Skeletal muscle satellite cell (primary cell): ENCODE measurements around the gene SORCS2.

Source experiments
- H3K27me3 ChIP-seq: 2 replicates; pipeline ENCODE4 v1.7.0; 2013; ENCODE audit warnings: low read length; ENCODE audit not compliant: control insufficient read depth, insufficient read depth
- H3K36me3 ChIP-seq: 2 replicates; pipeline ENCODE4 v1.7.0; 2013; ENCODE audit warnings: mild to moderate bottlenecking, control low read depth, low read length; ENCODE audit not compliant: insufficient read depth
- H3K4me1 ChIP-seq: 2 replicates; pipeline ENCODE4 v1.7.0; 2013; ENCODE audit warnings: low read length; ENCODE audit not compliant: control insufficient read depth, insufficient read depth
- H3K4me2 ChIP-seq: 2 replicates; pipeline ENCODE4 v1.7.0; 2013; ENCODE audit warnings: mild to moderate bottlenecking, low read length
- H3K4me3 ChIP-seq: 2 replicates; pipeline ENCODE4 v1.7.0; 2013; ENCODE audit warnings: low read length
- H3K9ac ChIP-seq: 2 replicates; pipeline ENCODE4 v1.7.0; 2013; ENCODE audit warnings: mild to moderate bottlenecking, low read depth, low read length, moderate library complexity
- H3K9me3 ChIP-seq: replicated peaks from 2 replicates; pipeline ENCODE4 v1.7.0; 2013; ENCODE audit warnings: mild to moderate bottlenecking, control low read depth, low read length

SORCS2 gene

GRCh38 chr4:7254736-7255487, 62.6 kb downstream of the SORCS2 start:
- H3K27me3 ChIP-seq, result peaks cover 31% of the 10 kb centered on the region
- H3K4me3 ChIP-seq, result no peak overlapping the region
- no peaks in the 10 kb centered on the region for H3K36me3 ChIP-seq
- H3K4me2 ChIP-seq, result no peak overlapping the region
- no peaks in the 10 kb centered on the region for H3K9me3 ChIP-seq
- peaks cover 10% of the 10 kb centered on the region for H3K4me1 ChIP-seq
- no peak overlapping the region for H3K9ac ChIP-seq

DNA sequence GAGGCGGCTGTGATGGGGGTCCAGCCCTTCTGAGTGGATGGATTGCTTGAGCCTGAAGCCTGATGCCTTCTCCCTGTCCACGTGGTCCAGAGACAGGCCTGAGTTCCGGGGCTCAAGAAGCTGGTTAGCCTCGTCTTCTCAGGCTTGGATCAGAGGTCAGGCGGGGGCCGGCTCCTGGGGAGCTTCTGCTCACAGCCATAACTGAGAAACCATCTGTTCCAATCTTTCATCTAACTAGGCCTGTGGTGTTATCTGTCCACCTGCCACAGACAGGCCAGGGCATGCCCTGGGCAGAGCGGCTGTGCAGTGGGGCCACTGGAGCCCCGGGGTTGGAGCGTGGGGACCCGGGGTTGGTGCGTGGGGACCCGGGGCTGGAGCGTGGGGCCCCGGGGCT, 63.1 kb downstream of the SORCS2 start:
- Histone ChIP-seq H3K4me1 (peaks cover 8% of the 10 kb centered on the region), H3K9ac (no peak overlapping the region), H3K27me3 (peaks cover 33% of the 10 kb centered on the region), H3K4me3 (no peak overlapping the region), H3K4me2 (no peak overlapping the region), H3K9me3 (no peaks in the 10 kb centered on the region), H3K36me3 (no peaks in the 10 kb centered on the region)

GRCh38 chr4:7255996-7256395, 63.7 kb downstream of the SORCS2 start:
- H3K27me3 ChIP-seq, result peaks cover 33% of the 10 kb centered on the region
- H3K9ac ChIP-seq, result no peak overlapping the region
- no peak overlapping the region for H3K4me2 ChIP-seq
- peaks cover 5% of the 10 kb centered on the region for H3K4me1 ChIP-seq
- H3K9me3 ChIP-seq, result no peaks in the 10 kb centered on the region
- H3K4me3 ChIP-seq, result no peak overlapping the region
- H3K36me3 ChIP-seq, result no peaks in the 10 kb centered on the region

- Histone ChIP-seq H3K27me3 (peaks cover 30% of the 10 kb centered on the region), H3K4me3 (no peak overlapping the region), H3K9ac (no peak overlapping the region), H3K4me1 (peaks cover 5% of the 10 kb centered on the region), H3K36me3 (no peaks in the 10 kb centered on the region), H3K4me2 (no peak overlapping the region), H3K9me3 (no peaks in the 10 kb centered on the region)
Measured at GRCh38 chr4:7256984-7257810, 64.9 kb downstream of the SORCS2 start.

- Histone ChIP-seq H3K36me3 (no peaks in the 10 kb centered on the region), H3K4me2 (no peak overlapping the region), H3K9ac (no peak overlapping the region), H3K4me1 (peaks cover 5% of the 10 kb centered on the region), H3K27me3 (peaks cover 33% of the 10 kb centered on the region), H3K9me3 (no peaks in the 10 kb centered on the region), H3K4me3 (no peak overlapping the region)
Measured at GRCh38 chr4:7259039-7259438, 66.7 kb downstream of the SORCS2 start.

GRCh38 chr4:7260569-7260968, 68.2 kb downstream of the SORCS2 start:
- Histone ChIP-seq H3K4me3 (no peak overlapping the region), H3K27me3 (peaks cover 29% of the 10 kb centered on the region), H3K36me3 (no peaks in the 10 kb centered on the region)

DNA sequence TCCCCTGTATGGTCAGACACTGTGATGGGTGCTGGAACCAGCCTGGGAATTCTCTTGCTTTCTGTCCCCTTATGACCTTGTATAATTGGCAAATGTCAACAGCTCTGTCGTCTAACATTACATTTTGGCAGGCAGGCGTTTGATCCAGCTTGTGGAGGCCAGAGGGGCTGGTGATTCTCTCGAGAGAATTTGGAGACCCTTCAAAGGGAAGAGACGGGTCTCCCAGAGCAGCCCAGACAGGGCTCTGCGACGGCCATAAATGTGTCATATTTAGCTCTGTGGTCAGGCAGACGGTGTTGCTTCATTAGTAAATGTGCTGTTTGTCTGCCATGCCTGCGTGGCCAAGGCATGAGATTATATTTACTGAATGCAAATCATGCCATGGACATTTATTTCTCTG, 68.7 kb downstream of the SORCS2 start:
- no peaks in the 10 kb centered on the region for H3K9me3 ChIP-seq
- H3K4me3 ChIP-seq, result no peak overlapping the region
- H3K4me2 ChIP-seq, result no peak overlapping the region
- peaks cover 29% of the 10 kb centered on the region for H3K27me3 ChIP-seq
- H3K36me3 ChIP-seq, result no peaks in the 10 kb centered on the region
- H3K9ac ChIP-seq, result no peak overlapping the region
- no peaks in the 10 kb centered on the region for H3K4me1 ChIP-seq

More at GRCh38 chr4:7260569-7260968, 68.2 kb downstream of the SORCS2 start:
- Histone ChIP-seq H3K9ac (no peak overlapping the region), H3K4me2 (no peak overlapping the region), H3K4me1 (peaks cover under 1% of the 10 kb centered on the region), H3K9me3 (no peaks in the 10 kb centered on the region)

- no peak overlapping the region for H3K4me3 ChIP-seq
- H3K36me3 ChIP-seq, result no peaks in the 10 kb centered on the region
- peaks cover 26% of the 10 kb centered on the region for H3K27me3 ChIP-seq
- no peak overlapping the region for H3K9ac ChIP-seq
- no peaks in the 10 kb centered on the region for H3K9me3 ChIP-seq
- H3K4me1 ChIP-seq, result peaks cover 3% of the 10 kb centered on the region
- no peak overlapping the region for H3K4me2 ChIP-seq
Measured at GRCh38 chr4:7261536-7261935, 69.2 kb downstream of the SORCS2 start.

DNA sequence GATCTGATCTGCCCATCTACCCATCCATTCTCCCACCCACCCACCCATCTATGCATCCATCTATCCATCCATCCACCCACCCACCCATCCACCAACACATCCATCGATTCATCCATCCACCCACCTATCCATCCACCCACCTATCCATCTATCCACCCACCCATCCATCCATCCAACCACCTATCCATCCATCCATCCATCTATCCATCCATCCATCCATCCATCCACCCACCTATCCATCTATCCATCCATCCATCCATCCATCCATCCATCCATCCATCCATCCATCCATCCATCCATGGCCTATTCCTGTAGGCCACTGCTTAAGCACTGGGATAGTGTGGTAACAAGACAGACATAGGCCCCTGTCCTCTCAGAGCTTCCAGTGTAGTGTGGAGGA, 69.8 kb downstream of the SORCS2 start:
- Histone ChIP-seq H3K4me2 (no peak overlapping the region), H3K9ac (no peak overlapping the region), H3K36me3 (no peaks in the 10 kb centered on the region), H3K27me3 (peaks cover 25% of the 10 kb centered on the region), H3K4me3 (no peak overlapping the region), H3K4me1 (peaks cover 9% of the 10 kb centered on the region), H3K9me3 (no peaks in the 10 kb centered on the region)

GRCh38 chr4:7263166-7263565, 70.8 kb downstream of the SORCS2 start:
- peaks cover 10% of the 10 kb centered on the region for H3K4me1 ChIP-seq
- H3K27me3 ChIP-seq, result peaks cover 25% of the 10 kb centered on the region
- H3K4me3 ChIP-seq, result no peak overlapping the region
- H3K9ac ChIP-seq, result no peak overlapping the region
- H3K4me2 ChIP-seq, result no peak overlapping the region
- H3K36me3 ChIP-seq, result no peaks in the 10 kb centered on the region
- H3K9me3 ChIP-seq, result no peaks in the 10 kb centered on the region

DNA sequence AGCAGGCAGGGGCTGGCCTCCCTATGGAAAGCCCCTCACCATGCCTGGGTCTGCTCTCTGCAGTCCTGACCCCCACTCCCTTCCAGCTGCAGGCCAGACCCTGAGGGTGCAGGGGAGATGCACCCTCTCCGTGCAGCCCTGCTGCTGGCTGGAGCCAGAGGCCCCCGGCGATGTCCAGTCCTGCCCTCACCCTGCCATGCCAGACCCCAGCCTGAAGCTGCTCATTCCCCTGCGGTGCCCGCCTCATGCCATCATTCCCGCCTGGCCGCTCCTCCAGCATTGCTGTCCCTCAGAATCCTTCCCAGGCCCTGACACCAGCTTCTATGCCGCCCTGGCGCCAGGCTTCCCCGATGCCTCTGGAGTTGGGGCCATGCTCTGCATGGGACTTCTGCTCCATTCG, 72.4 kb downstream of the SORCS2 start:
- peaks cover 28% of the 10 kb centered on the region for H3K27me3 ChIP-seq
- H3K9ac ChIP-seq, result no peak overlapping the region
- H3K4me3 ChIP-seq, result no peak overlapping the region
- no peak overlapping the region for H3K4me2 ChIP-seq
- no peaks in the 10 kb centered on the region for H3K36me3 ChIP-seq
- no peaks in the 10 kb centered on the region for H3K9me3 ChIP-seq
- H3K4me1 ChIP-seq, result peaks cover 10% of the 10 kb centered on the region
